K562 (cell line): ENCODE data around the gene MYO3B. TPM values are rescaled to one million over a fixed set of nuclear protein-coding genes. Genes with fewer than 3 reads are reported as not detected.

Experiments used
- CREM ChIP-seq: IDR thresholded peaks from 2 replicates; pipeline ENCODE4 v1.6.1; 2014; ENCODE audit warnings: antibody characterized with exemption, low read depth
- CUX1 ChIP-seq: fragments of 200-800 bp; sonication (Bioruptor generic); IDR thresholded peaks from 2 replicates; pipeline ENCODE4 v1.6.1; 2016; ENCODE audit warnings: missing genetic modification characterization, missing compliant biosample characterization
- ETV5 ChIP-seq: sonication (generic); formaldehyde crosslinking; IDR thresholded peaks from 2 replicates; pipeline ENCODE4 v1.4.0; 2020; ENCODE audit warnings: low read depth, mild to moderate bottlenecking, missing genetic modification reagents
- FOXK2 ChIP-seq, 2 experiments: fragments of 450-650 bp; IDR thresholded peaks in 1 of 2; conservative IDR thresholded peaks in 1 of 2; 2 replicates each; pipeline ENCODE4 v1.6.1; 2016; ENCODE audit warnings: low read depth in 2 of 2, mild to moderate bottlenecking in 1 of 2
- HDGF ChIP-seq: fragments of 450-650 bp; IDR thresholded peaks from 2 replicates; pipeline ENCODE4 v1.6.1; 2016
- IRF9 ChIP-seq: fragments of 450-650 bp; IDR thresholded peaks from 2 replicates; pipeline ENCODE4 v1.6.1; 2016; ENCODE audit warnings: missing biosample characterization, missing genetic modification characterization
- JUNB ChIP-seq: fragments of 450-650 bp; formaldehyde crosslinking; conservative IDR thresholded peaks from 2 replicates; pipeline ENCODE4 v1.4.0; 2020; ENCODE audit warnings: mild to moderate bottlenecking
- KLF6 ChIP-seq: fragments of 250-450 bp; sonication (Bioruptor Pico); IDR thresholded peaks from 2 replicates; pipeline ENCODE4 v1.4.0; 2020; ENCODE audit warnings: mild to moderate bottlenecking, moderate library complexity, borderline replicate concordance
- NCOR1 ChIP-seq: fragments of 450-650 bp; IDR thresholded peaks from 2 replicates; pipeline ENCODE4 v1.6.1; 2016; ENCODE audit warnings: mild to moderate bottlenecking, moderate library complexity
- PKNOX1 ChIP-seq: fragments of 450-650 bp; IDR thresholded peaks from 2 replicates; pipeline ENCODE4 v1.6.1; 2016
- SOX6 ChIP-seq: fragments of 450-650 bp; IDR thresholded peaks from 2 replicates; pipeline ENCODE4 v1.6.1; 2014; ENCODE audit warnings: mild to moderate bottlenecking
- ZBTB26 ChIP-seq: fragments of 450-650 bp; formaldehyde crosslinking; IDR thresholded peaks from 2 replicates; pipeline ENCODE4 v1.4.0; 2022; ENCODE audit warnings: missing genetic modification characterization
- ZBTB43 ChIP-seq: sonication (generic); formaldehyde crosslinking; IDR thresholded peaks from 2 replicates; pipeline ENCODE4 v1.8.0; 2023; ENCODE audit warnings: mild to moderate bottlenecking, missing genetic modification reagents
- ZNF175 ChIP-seq: fragments of 200-800 bp; sonication (Bioruptor generic); IDR thresholded peaks from 2 replicates; pipeline ENCODE4 v1.6.1; 2016; ENCODE audit warnings: low read depth, mild to moderate bottlenecking, missing genetic modification characterization, missing compliant biosample characterization
- ZNF655 ChIP-seq: fragments of 250-450 bp; sonication (Bioruptor Pico); IDR thresholded peaks from 2 replicates; pipeline ENCODE4 v1.5.0; 2021
- polyA plus RNA-seq, 8 experiments: library from polyadenylated mRNA; depleted of rRNA in 4 of 8; stranded (reverse) in 5 of 8; unstranded in 3 of 8; fragments of >200 nt; fragmentation: Nextera tagmentation in 2 of 8; fragmentation: Illumina TruSeq in 1 of 8; extraction: Ambion mirVana in 2 of 8; extraction: Trizol in 1 of 8; gene quantifications; 2 replicates each; pipeline versions ENCODE4 v1.2.1 to v1.2.3, GENCODE V29; 2011 to 2014; ENCODE audit warnings: inconsistent platforms in 1 of 8, missing spikeins in 1 of 8
- total RNA-seq, 7 experiments: library from RNA; depleted of rRNA in 6 of 7; stranded (reverse); fragments of >200 nt in 6 of 7; fragmentation: Illumina TruSeq in 2 of 7; extraction: Trizol in 2 of 7; gene quantifications; 2 replicates each; pipeline versions ENCODE4 v1.2.1 to v1.2.3, GENCODE V29; 2011 to 2021; ENCODE audit warnings: low replicate concordance in 1 of 7

Gene MYO3B
- total and polyA plus RNA-seq, 9 of the 15 experiments (the other 6 are each of a cell fraction or from before 2014, with no cell fraction given), result 2.7 to 6.5 (median 3.6) TPM

GRCh38 chr2:170139276-170139967, 38.5 kb upstream of the MYO3B start (continued):
- TF ChIP-seq PKNOX1 (peak; percentile 58; the same call in 1 of the 2 replicates), HDGF (no peak), KLF6 (CRISPR knock-in tag) (0 out of 2 replicates have a peak, but pooled peaks have one; percentile 44), CREM (no peak), ZNF175 (no peak), FOXK2 (conservative IDR thresholded peaks at IDR 0.05 in 1 of 2, IDR thresholded peaks at IDR 0.05 in 1 of 2; ENCODE audit: low read depth in 2 of 2) (peak in 1 of 2 experiments; percentile 70; a peak in 2 of 4 replicates), SOX6 (peak; percentile 58), ZBTB26 (CRISPR knock-in tag) (peak; percentile 85), JUNB (CRISPR knock-in tag) (no peak), ZNF655 (CRISPR knock-in tag) (no peak), ZBTB43 (CRISPR knock-in tag) (no peak), NCOR1 (0 out of 2 replicates have a peak, but pooled peaks have one; percentile 8), ETV5 (CRISPR knock-in tag) (no peak), CUX1 (no peak), IRF9 (no peak)
